ENCODE data around the gene BDH1. TPM values are rescaled to one million over a fixed set of nuclear protein-coding genes. Genes with fewer than 3 reads are reported as not detected.

BDH1 gene
- total and polyA plus RNA-seq, 2 of the 13 experiments (the other 11 are each of a cell fraction or from before 2014, with no cell fraction given): 21.2 to 71.9 TPM

DNA sequence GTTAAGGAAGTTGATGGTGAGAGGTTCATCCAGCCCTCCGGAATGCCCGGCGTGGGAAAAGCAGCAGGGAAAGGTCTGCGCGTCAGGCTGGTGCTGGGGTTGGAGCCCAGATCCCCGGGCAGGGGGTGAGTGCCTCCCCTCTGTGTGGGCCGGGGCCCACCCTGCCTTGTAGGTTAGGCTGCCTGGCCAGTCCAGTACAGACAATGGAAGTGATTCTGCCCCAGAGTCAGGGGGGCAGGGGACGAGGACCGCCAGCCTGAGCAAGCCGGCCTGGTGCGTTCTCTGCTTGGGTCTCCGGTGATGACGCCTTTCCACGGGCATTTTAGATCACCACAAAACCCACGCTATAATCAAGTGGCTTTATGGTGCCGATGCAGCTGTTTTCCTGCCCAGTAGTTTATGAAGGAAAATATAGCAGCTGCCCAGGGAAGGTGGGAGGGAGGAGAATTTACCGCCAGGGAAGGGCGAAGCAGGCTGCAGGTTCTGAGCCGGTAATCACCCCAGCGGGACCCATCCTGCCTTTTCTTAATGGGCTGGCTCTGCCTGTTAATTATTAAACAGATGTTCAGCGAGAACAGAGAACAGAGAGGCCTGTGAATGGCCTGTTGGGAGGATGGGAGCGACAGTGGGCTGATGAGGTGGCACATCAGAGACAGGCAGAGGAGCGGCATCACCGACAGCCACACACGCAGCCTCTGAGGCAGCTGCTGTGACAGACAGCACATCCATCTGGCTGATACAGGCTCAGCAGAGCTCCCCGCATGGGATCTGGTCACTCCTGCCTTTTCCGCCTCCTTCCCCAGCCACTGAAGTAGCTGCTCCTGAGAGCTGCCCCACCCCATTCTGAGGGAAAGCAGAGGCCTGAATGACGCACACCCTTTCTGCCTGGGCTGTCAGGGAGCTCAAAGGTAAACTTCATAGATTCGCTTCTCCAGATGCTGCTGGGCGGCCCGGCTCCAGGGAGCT, 35.2 kb downstream of the BDH1 start (continued):
- TF ChIP-seq KAT7 (CRISPR knock-in tag; IDR thresholded peaks at IDR 0.05; ENCODE audit: borderline replicate concordance) (0 out of 2 replicates have a peak, but pooled peaks have one; percentile 52), HOXD1 (CRISPR knock-in tag; IDR thresholded peaks at IDR 0.05) (no peak), CENPT (CRISPR knock-in tag; IDR thresholded peaks at IDR 0.05; ENCODE audit: low read depth) (no peak), ZNF572 (CRISPR knock-in tag; IDR thresholded peaks at IDR 0.05) (no peak), ZNF460 (CRISPR knock-in tag; IDR thresholded peaks at IDR 0.05; ENCODE audit: borderline replicate concordance) (no peak), SRY (CRISPR knock-in tag; IDR thresholded peaks at IDR 0.05) (peak; percentile 63; the same call in 1 of the 2 replicates), ETV6 (CRISPR knock-in tag; conservative IDR thresholded peaks at IDR 0.05) (no peak), ZNF264 (CRISPR knock-in tag; IDR thresholded peaks at IDR 0.05) (0 out of 2 replicates have a peak, but pooled peaks have one; percentile 24), ZNF33A (CRISPR knock-in tag; IDR thresholded peaks at IDR 0.05; ENCODE audit: borderline replicate concordance) (no peak), FOXO1 (CRISPR knock-in tag; IDR thresholded peaks at IDR 0.05) (peak; percentile 44; the same call in 1 of the 2 replicates), ZFP37 (CRISPR knock-in tag; IDR thresholded peaks at IDR 0.05; ENCODE audit: borderline replicate concordance) (no peak), SMAD1 (CRISPR knock-in tag; IDR thresholded peaks at IDR 0.05; ENCODE audit: borderline replicate concordance, low read depth) (no peak)
- TF ChIP-seq, protein P1, sequence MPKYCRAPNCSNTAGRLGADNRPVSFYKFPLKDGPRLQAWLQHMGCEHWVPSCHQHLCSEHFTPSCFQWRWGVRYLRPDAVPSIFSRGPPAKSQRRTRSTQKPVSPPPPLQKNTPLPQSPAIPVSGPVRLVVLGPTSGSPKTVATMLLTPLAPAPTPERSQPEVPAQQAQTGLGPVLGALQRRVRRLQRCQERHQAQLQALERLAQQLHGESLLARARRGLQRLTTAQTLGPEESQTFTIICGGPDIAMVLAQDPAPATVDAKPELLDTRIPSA (CRISPR knock-in tag; IDR thresholded peaks at IDR 0.05; ENCODE audit: borderline replicate concordance): no peak
- TF ChIP-seq, protein P2, sequence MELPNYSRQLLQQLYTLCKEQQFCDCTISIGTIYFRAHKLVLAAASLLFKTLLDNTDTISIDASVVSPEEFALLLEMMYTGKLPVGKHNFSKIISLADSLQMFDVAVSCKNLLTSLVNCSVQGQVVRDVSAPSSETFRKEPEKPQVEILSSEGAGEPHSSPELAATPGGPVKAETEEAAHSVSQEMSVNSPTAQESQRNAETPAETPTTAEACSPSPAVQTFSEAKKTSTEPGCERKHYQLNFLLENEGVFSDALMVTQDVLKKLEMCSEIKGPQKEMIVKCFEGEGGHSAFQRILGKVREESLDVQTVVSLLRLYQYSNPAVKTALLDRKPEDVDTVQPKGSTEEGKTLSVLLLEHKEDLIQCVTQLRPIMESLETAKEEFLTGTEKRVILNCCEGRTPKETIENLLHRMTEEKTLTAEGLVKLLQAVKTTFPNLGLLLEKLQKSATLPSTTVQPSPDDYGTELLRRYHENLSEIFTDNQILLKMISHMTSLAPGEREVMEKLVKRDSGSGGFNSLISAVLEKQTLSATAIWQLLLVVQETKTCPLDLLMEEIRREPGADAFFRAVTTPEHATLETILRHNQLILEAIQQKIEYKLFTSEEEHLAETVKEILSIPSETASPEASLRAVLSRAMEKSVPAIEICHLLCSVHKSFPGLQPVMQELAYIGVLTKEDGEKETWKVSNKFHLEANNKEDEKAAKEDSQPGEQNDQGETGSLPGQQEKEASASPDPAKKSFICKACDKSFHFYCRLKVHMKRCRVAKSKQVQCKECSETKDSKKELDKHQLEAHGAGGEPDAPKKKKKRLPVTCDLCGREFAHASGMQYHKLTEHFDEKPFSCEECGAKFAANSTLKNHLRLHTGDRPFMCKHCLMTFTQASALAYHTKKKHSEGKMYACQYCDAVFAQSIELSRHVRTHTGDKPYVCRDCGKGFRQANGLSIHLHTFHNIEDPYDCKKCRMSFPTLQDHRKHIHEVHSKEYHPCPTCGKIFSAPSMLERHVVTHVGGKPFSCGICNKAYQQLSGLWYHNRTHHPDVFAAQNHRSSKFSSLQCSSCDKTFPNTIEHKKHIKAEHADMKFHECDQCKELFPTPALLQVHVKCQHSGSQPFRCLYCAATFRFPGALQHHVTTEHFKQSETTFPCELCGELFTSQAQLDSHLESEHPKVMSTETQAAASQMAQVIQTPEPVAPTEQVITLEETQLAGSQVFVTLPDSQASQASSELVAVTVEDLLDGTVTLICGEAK (IDR thresholded peaks at IDR 0.05): no peak
- TF ChIP-seq, protein P2 (CRISPR knock-in tag; IDR thresholded peaks at IDR 0.05): no peak; the same call in 1 of the 2 replicates
- TF ChIP-seq, protein P3, sequence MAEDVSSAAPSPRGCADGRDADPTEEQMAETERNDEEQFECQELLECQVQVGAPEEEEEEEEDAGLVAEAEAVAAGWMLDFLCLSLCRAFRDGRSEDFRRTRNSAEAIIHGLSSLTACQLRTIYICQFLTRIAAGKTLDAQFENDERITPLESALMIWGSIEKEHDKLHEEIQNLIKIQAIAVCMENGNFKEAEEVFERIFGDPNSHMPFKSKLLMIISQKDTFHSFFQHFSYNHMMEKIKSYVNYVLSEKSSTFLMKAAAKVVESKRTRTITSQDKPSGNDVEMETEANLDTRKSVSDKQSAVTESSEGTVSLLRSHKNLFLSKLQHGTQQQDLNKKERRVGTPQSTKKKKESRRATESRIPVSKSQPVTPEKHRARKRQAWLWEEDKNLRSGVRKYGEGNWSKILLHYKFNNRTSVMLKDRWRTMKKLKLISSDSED (CRISPR knock-in tag; IDR thresholded peaks at IDR 0.05): no peak
